ENCODE data around the gene RTBDN. TPM values are rescaled to one million over a fixed set of nuclear protein-coding genes. Genes with fewer than 3 reads are reported as not detected.

RTBDN gene
- total RNA-seq, 1 experiment from 2014 or later: 0.95 TPM

- Histone ChIP-seq H3K36me3 (no peaks in the 10 kb centered on the region), H3K27me3 (no peaks in the 10 kb centered on the region), H3K4me3 (peak overlapping the region; percentile 42), H3K9me3 (no peaks in the 10 kb centered on the region)
- peak; percentile 93 for DNase-seq
Observed at GRCh38 chr19:12782424-12783290, 51.7 kb downstream of the RTBDN start.

- no peaks in the 10 kb centered on the region for H3K36me3 ChIP-seq
- no peak for DNase-seq
Observed at GRCh38 chr19:12782174-12782423, 52.3 kb downstream of the RTBDN start.

GRCh38 chr19:12779162-12779993, 55.0 kb downstream of the RTBDN start:
- H3K36me3 ChIP-seq: peaks cover 3% of the 10 kb centered on the region
- H3K9me3 ChIP-seq: no peaks in the 10 kb centered on the region
- no peaks in the 10 kb centered on the region for H3K27me3 ChIP-seq
- H3K4me3 ChIP-seq: peak overlapping the region; percentile 54
- peak; percentile 97 for DNase-seq

More at GRCh38 chr19:12782174-12782423, 52.3 kb downstream of the RTBDN start:
- Histone ChIP-seq H3K9me3 (no peaks in the 10 kb centered on the region), H3K27me3 (no peaks in the 10 kb centered on the region), H3K4me3 (peak overlapping the region; percentile 42)

GRCh38 chr19:12778905-12779161, 55.5 kb downstream of the RTBDN start:
- no peaks in the 10 kb centered on the region for H3K9me3 ChIP-seq
- peaks cover 8% of the 10 kb centered on the region for H3K36me3 ChIP-seq
- no peak for DNase-seq
- H3K4me3 ChIP-seq: peak overlapping the region; percentile 54
- H3K27me3 ChIP-seq: no peaks in the 10 kb centered on the region

DNA sequence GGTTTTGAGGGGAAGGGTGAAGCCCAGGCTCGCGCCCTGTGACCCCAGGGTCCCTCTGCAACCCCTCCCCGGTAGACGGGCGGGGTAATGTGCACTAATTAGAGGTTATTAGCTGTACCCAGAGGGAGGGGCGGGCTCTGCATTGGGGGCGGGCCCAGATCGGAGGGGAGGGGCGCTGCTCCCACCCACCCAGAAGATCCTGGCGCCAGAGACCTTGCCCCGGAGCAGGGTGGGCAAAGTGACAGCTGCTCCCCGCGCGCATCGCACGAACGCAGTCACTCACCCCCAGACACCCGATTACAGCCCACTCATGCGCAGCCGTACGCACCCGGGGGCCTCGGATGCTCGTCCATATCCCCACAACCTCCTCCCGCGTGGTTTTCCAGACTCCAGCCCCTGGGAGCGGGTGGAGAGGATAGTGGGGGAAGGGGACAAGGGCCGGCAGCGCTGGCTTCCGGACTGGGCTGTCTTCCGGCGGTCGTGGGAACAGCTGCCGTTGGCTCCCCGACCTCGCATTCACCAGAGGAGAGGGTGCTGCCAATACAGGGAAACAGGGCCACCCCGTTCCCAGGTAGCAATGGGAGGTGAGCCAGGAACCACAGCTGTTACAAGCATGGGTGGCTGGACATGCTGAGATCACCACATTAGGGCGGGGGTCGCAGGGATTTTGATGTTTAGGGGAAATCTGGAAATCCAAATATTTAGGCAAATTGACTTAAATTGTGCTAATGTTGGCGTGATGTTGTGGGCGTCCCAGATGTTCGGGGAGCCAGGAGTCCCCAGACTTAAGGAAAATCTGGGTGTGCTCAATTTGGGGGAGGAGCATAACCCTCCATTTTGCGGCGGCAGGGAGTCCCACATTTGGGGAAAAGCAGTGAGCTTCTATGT, 56.1 kb downstream of the RTBDN start:
- Histone ChIP-seq H3K27me3 (no peaks in the 10 kb centered on the region), H3K4me3 (peak overlapping the region; percentile 54), H3K36me3 (peaks cover 11% of the 10 kb centered on the region), H3K9me3 (no peaks in the 10 kb centered on the region)
- DNase-seq: peak; percentile 94

DNA sequence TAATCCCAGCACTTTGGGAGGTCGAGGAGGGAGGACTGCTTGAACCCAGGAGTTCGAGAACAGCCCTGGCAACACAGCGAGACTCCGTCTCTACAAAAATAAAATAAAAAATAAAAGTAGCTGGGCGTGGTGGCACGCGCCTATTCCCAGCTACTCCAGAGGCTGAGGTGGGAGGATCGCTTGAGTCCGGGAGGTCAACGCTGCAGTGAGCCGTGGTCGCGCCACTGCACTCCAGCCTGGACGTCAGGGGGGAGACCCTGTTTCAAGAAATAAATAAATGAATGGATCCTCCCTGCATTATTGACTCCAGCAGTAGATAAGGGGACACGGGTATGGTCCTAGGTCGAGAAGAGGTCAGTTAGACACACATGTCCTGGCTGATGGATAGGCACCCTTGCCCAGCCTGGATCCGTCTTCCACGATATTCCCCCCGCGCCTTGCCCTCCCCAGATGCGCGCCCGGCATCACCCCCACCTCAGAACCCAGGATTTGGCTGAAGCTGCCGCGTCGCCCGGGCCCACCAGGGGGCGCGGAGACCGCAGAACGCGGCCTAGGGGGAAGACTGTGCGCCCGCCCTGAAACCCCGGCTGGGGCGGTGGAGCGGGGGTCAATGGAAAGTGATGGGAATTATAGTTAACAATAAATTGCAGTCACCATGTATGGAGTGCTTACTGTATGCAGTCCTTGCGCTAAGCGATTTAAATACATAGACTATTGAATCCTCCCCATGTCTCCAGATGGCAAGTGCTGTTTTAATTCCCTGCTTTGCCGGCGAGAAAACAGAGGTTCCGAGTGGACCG, 57.0 kb downstream of the RTBDN start:
- H3K9me3 ChIP-seq: no peaks in the 10 kb centered on the region
- peak overlapping the region; percentile 54 for H3K4me3 ChIP-seq
- no peaks in the 10 kb centered on the region for H3K27me3 ChIP-seq
- H3K36me3 ChIP-seq: peaks cover 11% of the 10 kb centered on the region
- peak; percentile 93 for DNase-seq

Other genes with a start within 250 kb of the RTBDN start
- 4.3 and 5.4 TPM in 2 replicates for gene ZNF490, start 223.8 kb downstream of the RTBDN start, total RNA-seq (2014; rRNA removed; shearing (Covaris generic); ENCODE audit: low replicate concordance)
- gene ZNF791, start 223.7 kb downstream of the RTBDN start, total RNA-seq (2014; rRNA removed; shearing (Covaris generic); ENCODE audit: low replicate concordance): 11.7 and 13.6 TPM in 2 replicates
- gene MAN2B1, start 167.8 kb downstream of the RTBDN start, total RNA-seq (2014; rRNA removed; shearing (Covaris generic); ENCODE audit: low replicate concordance): 37.5 and 91.0 TPM in 2 replicates
- gene WDR83, start 167.8 kb downstream of the RTBDN start, total RNA-seq (2014; rRNA removed; shearing (Covaris generic); ENCODE audit: low replicate concordance): 9.9 and 18.8 TPM in 2 replicates
- 127 and 140 TPM in 2 replicates for gene DHPS, start 152.7 kb downstream of the RTBDN start, total RNA-seq (2014; rRNA removed; shearing (Covaris generic); ENCODE audit: low replicate concordance)
- gene GNG14, start 146.6 kb downstream of the RTBDN start, total RNA-seq (2014; rRNA removed; shearing (Covaris generic); ENCODE audit: low replicate concordance): not detected in 2 replicates
- gene FBXW9, start 137.9 kb downstream of the RTBDN start, total RNA-seq (2014; rRNA removed; shearing (Covaris generic); ENCODE audit: low replicate concordance): 31.3 and 46.1 TPM in 2 replicates
- 83.5 and 84.5 TPM in 2 replicates for gene TNPO2, start 110.6 kb downstream of the RTBDN start, total RNA-seq (2014; rRNA removed; shearing (Covaris generic); ENCODE audit: low replicate concordance)
- 816 and 999 TPM in 2 replicates for gene TRIR, start 99.9 kb downstream of the RTBDN start, total RNA-seq (2014; rRNA removed; shearing (Covaris generic); ENCODE audit: low replicate concordance)
- gene GET3, start 97.1 kb downstream of the RTBDN start, total RNA-seq (2014; rRNA removed; shearing (Covaris generic); ENCODE audit: low replicate concordance): 273 and 316 TPM in 2 replicates
- 0.30 TPM in 1 of 2 replicates, not detected in the other for gene BEST2, start 82.8 kb downstream of the RTBDN start, total RNA-seq (2014; rRNA removed; shearing (Covaris generic); ENCODE audit: low replicate concordance)
- 23.1 and 48.2 TPM in 2 replicates for gene HOOK2, start 59.0 kb downstream of the RTBDN start, total RNA-seq (2014; rRNA removed; shearing (Covaris generic); ENCODE audit: low replicate concordance)
- 82.5 and 125 TPM in 2 replicates for gene JUNB, start 43.1 kb downstream of the RTBDN start, total RNA-seq (2014; rRNA removed; shearing (Covaris generic); ENCODE audit: low replicate concordance)
- gene PRDX2, start 32.8 kb downstream of the RTBDN start, total RNA-seq (2014; rRNA removed; shearing (Covaris generic); ENCODE audit: low replicate concordance): 279 and 325 TPM in 2 replicates
- 0.99 TPM in 1 of 2 replicates, not detected in the other for gene THSD8, start 32.5 kb downstream of the RTBDN start, total RNA-seq (2014; rRNA removed; shearing (Covaris generic); ENCODE audit: low replicate concordance)
- gene RNASEH2A, start 28.0 kb downstream of the RTBDN start, total RNA-seq (2014; rRNA removed; shearing (Covaris generic); ENCODE audit: low replicate concordance): 153 and 219 TPM in 2 replicates
- 3.4 and 9.8 TPM in 2 replicates for gene MAST1, start 3.9 kb upstream of the RTBDN start, total RNA-seq (2014; rRNA removed; shearing (Covaris generic); ENCODE audit: low replicate concordance)
- 23.1 and 38.1 TPM in 2 replicates for gene DNASE2, start 46.9 kb upstream of the RTBDN start, total RNA-seq (2014; rRNA removed; shearing (Covaris generic); ENCODE audit: low replicate concordance)
- not detected in 2 replicates for gene KLF1, start 52.6 kb upstream of the RTBDN start, total RNA-seq (2014; rRNA removed; shearing (Covaris generic); ENCODE audit: low replicate concordance)
- gene GCDH, start 56.6 kb upstream of the RTBDN start, total RNA-seq (2014; rRNA removed; shearing (Covaris generic); ENCODE audit: low replicate concordance): 44.1 and 86.8 TPM in 2 replicates
- 1.7 and 2.4 TPM in 2 replicates for gene SYCE2, start 84.7 kb upstream of the RTBDN start, total RNA-seq (2014; rRNA removed; shearing (Covaris generic); ENCODE audit: low replicate concordance)
- 184 and 410 TPM in 2 replicates for gene FARSA, start 99.1 kb upstream of the RTBDN start, total RNA-seq (2014; rRNA removed; shearing (Covaris generic); ENCODE audit: low replicate concordance)
- 1,902 and 1,921 TPM in 2 replicates for gene CALR, start 104.0 kb upstream of the RTBDN start, total RNA-seq (2014; rRNA removed; shearing (Covaris generic); ENCODE audit: low replicate concordance)
- gene RAD23A, start 111.3 kb upstream of the RTBDN start, total RNA-seq (2014; rRNA removed; shearing (Covaris generic); ENCODE audit: low replicate concordance): 211 and 354 TPM in 2 replicates
- gene GADD45GIP1, start 122.6 kb upstream of the RTBDN start, total RNA-seq (2014; rRNA removed; shearing (Covaris generic); ENCODE audit: low replicate concordance): 225 and 240 TPM in 2 replicates
- gene DAND5, start 135.0 kb upstream of the RTBDN start, total RNA-seq (2014; rRNA removed; shearing (Covaris generic); ENCODE audit: low replicate concordance): 0.33 and 1.2 TPM in 2 replicates
- gene NFIX, start 160.9 kb upstream of the RTBDN start, total RNA-seq (2014; rRNA removed; shearing (Covaris generic); ENCODE audit: low replicate concordance): 53.9 and 78.0 TPM in 2 replicates

All from MG63 (cell line).